DMS 273 (cell line): Measurements from ENCODE around the gene MORN1.

Experiments
- DNase-seq: peaks from one replicate; lab custom pipeline; 2025; ENCODE audit not compliant: unreplicated experiment; lab: John Stamatoyannopoulos, UW

MORN1 gene

GRCh38 chr1:2422523-2422922 is 31.2 kb upstream of the MORN1 start:
- no peak for DNase-seq

- no peak for DNase-seq
Measured at GRCh38 chr1:2419416-2419815, 28.1 kb upstream of the MORN1 start.

GRCh38 chr1:2418791-2419320 is 27.5 kb upstream of the MORN1 start:
- DNase-seq, result no peak

- no peak for DNase-seq
Measured at GRCh38 chr1:2417833-2418225, 26.5 kb upstream of the MORN1 start.

- no peak for DNase-seq
Measured at GRCh38 chr1:2417083-2417832, 25.9 kb upstream of the MORN1 start.

GRCh38 chr1:2416403-2416802 is 25.0 kb upstream of the MORN1 start:
- DNase-seq, result no peak

- no peak for DNase-seq
Measured at GRCh38 chr1:2415801-2416208, 24.5 kb upstream of the MORN1 start.

GRCh38 chr1:2415337-2415736 is 24.0 kb upstream of the MORN1 start:
- peak; percentile 30 for DNase-seq

- DNase-seq, result peak; percentile 86
Measured at GRCh38 chr1:2414297-2414958, 23.1 kb upstream of the MORN1 start.

GRCh38 chr1:2413495-2414296 is 22.3 kb upstream of the MORN1 start:
- DNase-seq, result no peak

GRCh38 chr1:2412773-2413494 is 21.6 kb upstream of the MORN1 start:
- peak; percentile 85 for DNase-seq

- peak; percentile 99 for DNase-seq
Measured at GRCh38 chr1:2412395-2412772, 21.0 kb upstream of the MORN1 start, which contains the start of gene PEX10. Gene PEX10, minus strand, starts transcription at chr1:2412564. Its CDS starts 62 bp downstream, at chr1:2412502.

- DNase-seq, result peak; percentile 62
Measured at GRCh38 chr1:2411801-2412394, 20.5 kb upstream of the MORN1 start.

- no peak for DNase-seq
Measured at GRCh38 chr1:2409745-2410144, 18.4 kb upstream of the MORN1 start.

- DNase-seq, result no peak
Measured at GRCh38 chr1:2408859-2409276, 17.5 kb upstream of the MORN1 start.

- DNase-seq, result no peak
Measured at GRCh38 chr1:2408456-2408855, 17.1 kb upstream of the MORN1 start.

- DNase-seq, result no peak
Measured at GRCh38 chr1:2407991-2408275, 16.6 kb upstream of the MORN1 start.

GRCh38 chr1:2407166-2407990 is 16.0 kb upstream of the MORN1 start:
- DNase-seq, result no peak

GRCh38 chr1:2406451-2407041 is 15.2 kb upstream of the MORN1 start:
- DNase-seq, result peak; percentile 53
